ENCODE data around the gene ATP5ME.
"Not testable (repeated sequence)": the region's sequence is repeated elsewhere in the genome, so short reads cannot be mapped to it uniquely, and the experiment has no call there.

Gene ATP5ME, protein sequence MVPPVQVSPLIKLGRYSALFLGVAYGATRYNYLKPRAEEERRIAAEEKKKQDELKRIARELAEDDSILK

DNA sequence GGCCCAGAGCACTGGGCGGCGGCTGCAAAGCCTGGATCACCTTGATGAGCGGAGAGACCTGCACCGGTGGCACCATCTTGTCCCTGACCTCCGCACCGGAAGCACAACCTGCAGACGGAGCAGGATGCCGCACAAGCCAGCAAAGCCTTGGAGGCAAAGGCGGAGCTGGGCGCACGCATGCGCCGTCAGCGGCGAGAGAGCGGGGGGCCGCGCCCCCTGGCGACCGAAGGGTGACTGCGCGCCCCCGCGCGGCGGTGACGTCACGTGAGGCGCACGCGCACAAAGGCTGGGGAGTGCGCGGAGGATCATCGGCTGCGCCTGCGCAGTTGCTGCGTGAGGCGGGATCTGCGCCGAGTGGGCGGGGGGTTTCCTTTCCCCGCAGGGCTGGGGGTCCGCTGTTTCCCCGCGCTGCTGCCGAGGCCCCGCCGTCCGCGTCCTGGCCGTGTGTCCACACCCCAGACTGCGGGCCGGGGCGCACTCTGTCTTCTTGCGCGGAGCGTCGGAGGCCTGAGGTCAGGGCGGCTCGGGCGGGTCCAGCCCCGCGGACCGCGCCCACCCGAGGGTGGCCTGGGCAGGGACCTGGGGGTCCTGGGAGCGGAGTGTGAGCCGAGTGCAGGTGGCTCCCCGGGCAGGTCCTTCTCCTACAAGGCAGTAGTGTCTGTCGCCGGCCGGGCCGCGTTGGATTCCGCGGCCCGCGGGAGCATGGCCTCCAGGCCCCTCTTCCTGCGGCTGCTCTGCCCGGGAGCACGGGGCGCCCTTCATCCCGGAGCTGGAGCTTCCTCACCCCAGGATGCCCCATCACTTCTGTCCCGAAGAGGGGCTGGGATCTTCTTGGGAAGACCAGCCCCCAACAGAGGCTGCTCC lies at the start of gene ATP5ME, which contains the start of gene MYL5:
Gene ATP5ME, minus strand, starts transcription at position 105 of the 864 bp plus-strand sequence. Its CDS starts 29 bp downstream, at position 76.
Gene MYL5, plus strand, starts transcription at position 371 of the 864 bp plus-strand sequence. CDS start 3,485 bp downstream, outside the sequence.
- DNase-seq (ENCODE audit: extremely low read depth in 1 of 2, low read depth in 1 of 2): peak; percentile 94 to 98

DNA sequence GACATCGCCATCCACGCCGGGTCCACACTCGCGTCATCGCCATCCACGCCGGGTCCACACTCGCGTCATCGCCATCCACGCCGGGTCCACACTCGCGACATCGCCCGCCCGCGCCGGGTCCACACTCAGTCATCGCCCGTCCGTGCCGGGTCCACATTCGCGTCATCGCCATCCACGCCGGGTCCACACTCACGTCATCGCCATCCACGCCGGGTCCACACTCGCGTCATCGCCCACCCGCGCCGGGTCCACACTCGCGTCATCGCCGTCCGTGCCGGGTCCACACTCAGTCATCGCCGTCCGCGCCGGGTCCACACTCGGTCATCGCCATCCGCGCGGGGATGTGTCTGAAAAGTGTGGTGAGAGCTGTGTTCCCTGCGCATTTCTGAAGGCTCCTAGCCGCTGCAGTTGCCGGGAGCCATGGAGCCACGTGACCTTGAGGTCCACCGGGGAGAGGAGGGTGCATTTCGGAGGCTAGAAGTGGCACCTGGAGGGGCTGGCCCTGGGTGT lies 48.8 kb upstream of the ATP5ME start:
- no peak for DNase-seq (ENCODE audit: extremely low read depth in 1 of 2, low read depth in 1 of 2)

DNA sequence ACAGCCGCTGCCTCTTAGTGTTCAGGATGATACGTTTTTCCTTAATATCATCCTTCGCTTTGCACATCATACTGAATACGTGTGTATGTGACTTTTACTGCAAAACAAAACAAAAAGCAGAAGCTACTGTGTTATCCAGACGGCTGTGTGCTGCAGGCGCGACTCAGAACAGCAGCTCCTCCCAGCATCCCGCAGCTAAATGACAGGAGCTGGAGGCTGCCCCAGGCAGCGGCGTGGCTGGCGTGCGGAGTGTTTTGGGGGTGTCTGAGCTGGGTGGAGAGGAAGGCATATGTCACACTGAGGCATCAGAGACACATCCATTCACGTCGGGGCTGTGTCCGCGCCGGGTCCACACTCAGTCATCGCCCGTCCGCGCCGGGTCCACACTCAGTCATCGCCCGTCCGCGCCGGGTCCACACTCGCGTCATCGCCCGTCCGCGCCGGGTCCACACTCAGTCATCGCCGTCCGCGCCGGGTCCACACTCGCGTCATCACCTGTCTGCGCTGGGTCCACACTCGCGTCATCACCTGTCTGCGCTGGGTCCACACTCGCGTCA lies 48.2 kb upstream of the ATP5ME start:
- DNase-seq (ENCODE audit: extremely low read depth in 1 of 2, low read depth in 1 of 2): no peak

DNA sequence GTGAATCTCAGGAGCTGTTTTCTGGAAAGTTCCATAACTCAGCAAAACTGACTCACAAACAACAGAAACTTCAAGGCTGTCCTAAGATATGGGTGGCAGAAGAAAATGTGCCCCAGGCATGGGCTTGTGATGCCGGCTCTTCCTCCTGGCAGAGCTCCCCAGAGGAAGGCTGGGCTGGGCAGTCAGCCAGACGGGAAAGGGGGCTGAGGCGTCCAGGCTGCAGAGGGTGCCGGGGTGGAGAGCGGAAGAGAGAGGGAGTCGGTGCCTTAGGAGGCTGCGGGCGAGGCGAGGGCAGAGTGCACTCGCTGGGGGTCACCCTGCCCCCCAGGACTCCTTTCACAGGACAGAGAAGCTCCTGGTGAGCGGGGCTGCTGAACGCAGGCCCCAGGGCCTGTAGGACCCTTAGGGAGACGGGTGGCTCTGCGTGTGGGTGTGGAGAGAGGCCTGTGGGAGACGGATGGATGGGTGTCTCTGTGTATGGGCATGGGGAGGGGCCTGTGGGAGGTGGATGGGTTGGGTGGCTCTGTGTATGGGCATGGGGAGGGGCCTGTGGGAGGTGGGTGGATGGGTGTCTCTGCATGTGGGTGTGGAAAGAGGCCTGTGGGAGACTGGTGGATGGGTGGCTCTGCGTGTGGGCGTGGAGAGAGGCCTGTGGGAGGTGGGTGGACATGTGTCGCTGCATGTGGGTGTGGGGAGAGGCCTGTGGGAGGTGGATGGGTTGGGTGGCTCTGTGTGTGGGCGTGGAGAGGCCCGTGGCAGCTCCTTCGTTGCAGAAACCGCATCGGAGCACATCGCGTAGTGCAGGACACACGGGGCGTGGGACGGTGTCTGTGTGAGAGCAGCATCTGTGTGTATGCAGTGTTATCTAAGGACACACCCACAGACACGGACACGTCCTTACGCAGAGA lies 47.4 kb upstream of the ATP5ME start:
- DNase-seq (ENCODE audit: extremely low read depth in 1 of 2, low read depth in 1 of 2): no peak

DNA sequence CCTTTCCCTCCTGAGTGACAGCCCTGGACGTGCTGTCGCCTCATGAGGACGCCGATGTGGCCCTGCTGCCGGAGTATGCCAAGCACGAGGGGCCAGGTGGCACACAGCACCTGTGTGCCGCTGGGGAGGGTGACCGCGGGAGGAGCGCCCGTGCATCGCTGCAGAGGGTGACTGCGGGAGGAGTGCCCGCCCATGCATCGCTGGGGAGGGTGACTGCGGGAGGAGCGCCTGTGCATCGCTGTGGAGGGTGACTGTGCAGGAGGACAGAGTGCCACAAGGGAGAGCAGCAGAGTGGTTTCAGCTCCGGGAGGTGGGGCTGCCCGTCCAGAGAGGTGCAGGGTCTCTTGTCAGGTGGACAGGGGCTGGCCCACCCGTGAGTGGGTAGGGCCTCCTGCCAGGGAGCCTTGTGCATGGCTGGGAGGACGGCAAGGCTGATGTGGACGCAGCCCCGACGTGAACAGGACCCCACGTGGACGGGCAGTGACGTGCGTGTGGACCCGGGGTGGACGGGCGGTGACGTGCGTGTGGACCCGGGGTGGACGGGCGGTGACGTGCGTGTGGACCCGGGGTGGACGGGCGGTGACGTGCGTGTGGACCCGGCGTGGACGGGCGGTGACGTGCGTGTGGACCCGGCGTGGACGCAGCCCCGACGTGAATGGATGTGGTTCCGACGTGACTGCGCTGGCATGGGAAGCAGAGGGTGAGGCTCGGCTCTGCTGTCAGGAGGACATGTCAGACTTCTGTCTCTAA lies 46.2 kb upstream of the ATP5ME start:
- no peak for DNase-seq (ENCODE audit: extremely low read depth in 1 of 2, low read depth in 1 of 2)

DNA sequence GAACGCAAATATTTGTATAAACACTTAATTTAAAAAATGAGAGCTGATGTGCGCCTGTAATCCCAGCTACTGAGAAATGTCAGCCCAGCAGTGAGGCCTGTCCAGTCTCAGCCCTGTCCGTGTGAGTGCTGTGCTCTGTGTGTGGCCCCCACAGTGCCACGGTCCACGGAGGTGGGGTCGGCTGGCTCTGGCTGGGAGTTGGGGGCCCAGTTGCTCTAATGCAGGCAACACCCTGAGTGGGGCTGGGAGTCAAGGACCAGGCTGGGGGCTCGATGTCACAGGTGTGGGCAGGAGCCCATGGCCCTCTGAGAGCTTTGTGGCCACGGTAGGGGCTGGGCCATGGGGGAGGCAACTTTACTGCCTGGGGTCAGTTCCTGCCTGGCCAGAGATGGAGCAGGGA lies 44.4 kb upstream of the ATP5ME start:
- DNase-seq (ENCODE audit: extremely low read depth in 1 of 2, low read depth in 1 of 2): no peak

DNA sequence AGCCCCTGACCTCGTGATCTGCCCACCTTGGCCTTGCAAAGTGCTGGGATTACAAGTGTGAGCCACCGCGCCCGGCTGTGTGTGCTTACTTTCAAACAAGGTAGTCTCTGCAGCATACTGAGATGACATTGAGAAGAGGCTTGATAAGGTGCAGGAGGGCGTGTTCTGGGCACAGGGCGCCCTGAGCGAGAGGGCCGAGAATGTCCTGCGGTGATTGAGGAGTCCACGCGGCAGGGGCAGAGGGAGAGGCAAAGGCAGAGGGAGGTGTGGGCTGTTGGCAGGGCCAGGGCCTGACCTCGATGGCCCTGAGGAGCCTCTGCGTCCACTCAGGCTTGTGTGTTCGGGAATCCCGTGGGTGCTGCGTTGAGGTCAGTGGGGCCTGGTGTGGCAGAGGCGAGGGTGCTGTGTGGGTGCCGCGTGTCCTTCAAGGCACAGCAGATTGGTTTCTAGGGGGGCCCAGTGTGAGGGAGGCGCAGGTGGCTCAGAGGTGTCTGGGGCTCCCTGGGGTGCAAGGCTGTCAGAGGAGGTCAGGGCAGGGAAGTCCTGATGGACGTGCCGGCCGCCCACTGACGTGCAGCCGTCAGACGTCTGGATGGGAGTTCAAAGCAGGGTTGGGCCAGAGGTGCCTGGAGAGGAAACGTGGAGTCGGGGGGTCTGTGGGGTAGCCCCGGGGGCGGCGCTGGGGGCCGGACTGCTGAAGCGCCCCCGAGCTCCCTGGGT lies 43.7 kb upstream of the ATP5ME start:
- DNase-seq (ENCODE audit: extremely low read depth in 1 of 2, low read depth in 1 of 2): no peak

DNA sequence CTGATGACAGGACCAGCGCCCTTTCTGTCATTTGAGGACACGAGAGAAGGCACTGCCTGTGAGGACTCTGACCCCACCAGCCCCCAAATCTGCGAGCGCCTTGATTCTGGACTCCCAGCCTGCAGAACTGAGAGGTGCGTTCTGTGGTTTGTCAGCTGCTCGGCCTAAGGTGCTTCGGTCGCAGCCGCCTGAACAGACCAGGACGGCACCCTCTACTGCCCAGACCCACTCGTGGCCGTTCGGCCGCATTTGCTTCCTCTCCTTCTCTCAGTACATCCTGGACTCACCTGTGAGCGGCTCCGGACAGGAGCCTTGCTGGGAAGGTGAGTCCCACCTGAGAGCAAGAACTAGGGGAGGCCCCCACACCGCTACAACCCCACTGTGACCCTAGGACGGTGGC lies 40.0 kb upstream of the ATP5ME start:
- DNase-seq (ENCODE audit: extremely low read depth in 1 of 2, low read depth in 1 of 2): no peak

DNA sequence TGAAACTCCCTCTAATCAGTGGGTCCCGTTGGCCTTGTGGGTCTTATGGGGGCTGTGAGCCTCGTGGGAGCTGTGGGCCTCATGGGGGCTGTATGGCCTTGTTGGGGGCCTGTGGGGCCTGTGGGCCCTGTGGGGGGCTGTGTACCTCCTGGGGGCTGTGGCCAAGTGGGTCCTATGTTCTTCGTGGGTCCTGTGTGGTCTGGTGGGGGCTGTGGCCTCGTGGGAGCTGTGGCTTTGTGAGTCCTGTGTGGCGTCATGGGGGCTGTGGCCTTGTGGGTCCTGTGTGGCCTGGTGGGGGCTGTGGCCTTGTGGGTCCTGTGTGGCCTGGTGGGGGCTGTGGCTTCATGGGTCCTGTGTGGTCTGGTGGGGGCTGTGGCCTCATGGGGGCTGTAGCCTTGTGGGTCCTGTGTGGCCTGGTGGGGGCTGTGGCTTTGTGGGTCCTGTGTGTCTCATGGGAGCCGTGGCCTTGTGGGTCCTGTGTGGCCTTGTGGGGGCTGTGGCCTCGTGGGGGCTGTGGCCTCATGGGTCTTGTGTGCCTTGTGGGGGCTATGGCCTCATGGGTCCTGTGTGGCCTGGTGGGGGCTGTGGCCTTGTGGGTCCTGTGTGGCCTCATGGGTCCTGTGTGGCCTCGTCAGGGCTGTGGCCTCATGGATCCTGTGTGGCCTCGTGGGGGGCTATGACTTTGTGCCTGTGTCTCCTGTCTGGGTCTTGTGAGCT lies 39.0 kb upstream of the ATP5ME start:
- no peak for DNase-seq (ENCODE audit: extremely low read depth in 1 of 2, low read depth in 1 of 2)

DNA sequence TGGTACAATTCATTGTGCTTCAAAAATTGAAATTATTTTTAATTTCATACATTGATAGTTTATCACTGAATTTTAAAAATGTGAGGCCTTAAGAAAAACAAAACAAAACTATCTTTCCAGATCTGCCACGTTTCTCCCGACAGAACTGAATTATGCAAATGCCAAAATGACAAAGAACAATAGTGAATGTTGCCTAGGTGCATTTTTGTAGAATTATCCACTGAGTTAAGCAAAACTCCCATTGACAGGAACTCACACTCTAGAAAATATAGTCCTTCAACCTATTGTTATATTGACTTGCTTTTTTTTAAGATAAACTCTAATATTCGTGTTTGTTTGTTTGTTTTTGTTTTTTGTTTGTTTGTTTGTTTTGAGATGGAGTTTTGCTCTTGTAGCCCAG lies 38.0 kb upstream of the ATP5ME start:
- DNase-seq (ENCODE audit: extremely low read depth in 1 of 2, low read depth in 1 of 2): no peak

DNA sequence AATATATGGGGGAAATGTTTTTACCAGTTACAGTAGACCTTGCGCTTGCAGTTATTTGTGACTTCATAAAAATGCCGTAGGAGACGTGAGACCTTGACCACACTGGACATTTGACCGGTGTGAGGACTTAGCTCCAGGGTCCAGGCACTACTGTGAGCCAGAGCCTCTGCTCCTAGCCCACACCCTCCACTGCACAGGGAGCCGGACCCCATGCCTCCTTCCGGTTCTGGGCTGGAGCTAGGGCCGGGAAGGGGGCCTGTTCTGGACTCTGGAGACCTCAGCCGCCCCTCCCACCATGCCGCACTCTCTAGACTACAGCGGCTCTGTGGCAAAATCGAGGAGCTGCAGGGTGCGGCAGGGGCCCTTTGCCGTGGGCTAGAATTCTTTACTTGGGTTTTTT lies 36.8 kb upstream of the ATP5ME start:
- DNase-seq (ENCODE audit: extremely low read depth in 1 of 2, low read depth in 1 of 2): no peak

DNA sequence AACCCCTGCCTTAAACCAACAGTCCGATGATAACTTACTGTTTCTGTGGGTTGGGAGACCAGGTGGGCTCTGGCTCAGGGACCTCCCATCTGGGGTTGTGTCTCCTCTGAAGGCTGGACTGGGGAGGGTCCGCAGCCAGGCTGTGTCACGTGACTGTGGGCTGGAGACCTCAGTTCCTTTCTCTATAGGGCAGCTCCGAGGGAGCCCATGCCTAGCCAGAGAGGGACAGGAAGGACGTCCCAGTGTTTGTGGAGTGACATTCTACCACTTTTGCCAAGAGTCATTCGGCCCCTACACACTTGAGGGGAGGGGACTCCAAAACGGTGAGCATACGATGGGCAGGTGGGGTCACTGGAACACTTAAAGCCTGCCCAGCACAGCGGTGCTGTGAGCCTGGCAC lies 36.0 kb upstream of the ATP5ME start:
- no peak for DNase-seq (ENCODE audit: extremely low read depth in 1 of 2, low read depth in 1 of 2)

DNA sequence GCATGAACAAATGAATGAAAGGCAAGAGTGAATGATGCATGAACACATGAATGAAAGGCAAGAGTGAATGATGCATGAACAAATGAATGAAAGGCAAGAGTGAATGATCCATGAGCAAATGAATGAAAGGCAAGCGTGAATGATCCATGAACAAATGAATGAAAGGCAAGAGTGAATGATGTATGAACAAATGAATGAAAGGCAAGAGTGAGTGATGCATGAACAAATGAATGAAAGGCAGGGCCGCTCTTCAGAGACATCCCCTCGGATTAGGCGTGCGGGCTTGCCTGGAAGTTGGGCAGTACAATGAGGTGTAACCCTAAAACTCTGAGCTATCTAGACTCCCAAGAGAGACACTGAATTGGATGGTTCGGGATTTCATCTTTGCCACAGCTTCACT lies 35.3 kb upstream of the ATP5ME start:
- DNase-seq (ENCODE audit: extremely low read depth in 1 of 2, low read depth in 1 of 2): no peak

DNA sequence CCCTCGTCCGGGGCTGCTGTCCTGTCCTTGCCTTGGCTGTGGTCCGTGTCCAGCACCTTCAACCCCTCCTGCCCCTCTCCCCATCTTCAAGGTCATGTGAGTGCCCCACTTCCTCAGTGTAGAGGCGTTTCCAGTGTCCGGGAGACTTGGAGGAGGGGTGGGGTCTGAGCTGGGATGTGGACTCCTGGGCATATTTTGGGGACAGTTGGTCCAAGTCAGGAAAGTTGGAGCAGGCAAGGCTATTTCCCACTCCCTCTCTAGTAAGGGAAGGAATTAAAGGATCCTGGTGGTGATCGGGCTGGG lies 34.5 kb upstream of the ATP5ME start:
- DNase-seq (ENCODE audit: extremely low read depth in 1 of 2, low read depth in 1 of 2): no peak

DNA sequence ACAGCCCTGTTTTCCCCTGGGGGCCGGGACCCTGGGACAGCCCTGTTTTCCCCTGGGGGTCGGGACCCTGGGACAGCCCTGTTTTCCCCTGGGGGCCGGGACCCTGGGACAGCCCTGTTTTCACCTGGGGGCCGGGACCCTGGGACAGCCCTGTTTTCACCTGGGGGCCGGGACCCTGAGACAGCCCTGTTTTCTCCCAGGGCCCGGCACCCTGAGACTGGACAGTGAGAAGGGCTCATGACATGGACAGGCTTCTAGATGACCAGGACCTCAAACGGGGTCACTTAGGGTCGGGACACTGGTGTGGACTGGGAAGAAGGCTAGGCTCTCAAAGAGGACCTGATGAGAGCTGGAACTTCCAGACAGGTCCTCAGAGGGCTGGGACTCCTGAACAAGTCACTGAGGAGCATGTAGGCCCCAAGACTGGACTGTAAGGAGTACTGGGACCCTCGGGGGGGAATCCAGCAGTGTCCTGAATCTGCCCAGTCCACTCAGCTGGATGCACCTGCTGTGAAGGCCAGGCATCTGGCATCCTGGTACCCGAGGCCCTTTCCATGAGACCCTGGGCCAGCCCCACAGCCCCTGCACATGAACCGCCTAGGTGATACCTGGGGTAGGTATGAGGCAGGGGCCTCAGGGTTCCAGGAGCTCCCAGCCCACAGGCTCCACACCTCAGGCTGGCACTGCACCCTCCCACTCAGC lies 34.0 kb upstream of the ATP5ME start:
- no peak for DNase-seq (ENCODE audit: extremely low read depth in 1 of 2, low read depth in 1 of 2)

DNA sequence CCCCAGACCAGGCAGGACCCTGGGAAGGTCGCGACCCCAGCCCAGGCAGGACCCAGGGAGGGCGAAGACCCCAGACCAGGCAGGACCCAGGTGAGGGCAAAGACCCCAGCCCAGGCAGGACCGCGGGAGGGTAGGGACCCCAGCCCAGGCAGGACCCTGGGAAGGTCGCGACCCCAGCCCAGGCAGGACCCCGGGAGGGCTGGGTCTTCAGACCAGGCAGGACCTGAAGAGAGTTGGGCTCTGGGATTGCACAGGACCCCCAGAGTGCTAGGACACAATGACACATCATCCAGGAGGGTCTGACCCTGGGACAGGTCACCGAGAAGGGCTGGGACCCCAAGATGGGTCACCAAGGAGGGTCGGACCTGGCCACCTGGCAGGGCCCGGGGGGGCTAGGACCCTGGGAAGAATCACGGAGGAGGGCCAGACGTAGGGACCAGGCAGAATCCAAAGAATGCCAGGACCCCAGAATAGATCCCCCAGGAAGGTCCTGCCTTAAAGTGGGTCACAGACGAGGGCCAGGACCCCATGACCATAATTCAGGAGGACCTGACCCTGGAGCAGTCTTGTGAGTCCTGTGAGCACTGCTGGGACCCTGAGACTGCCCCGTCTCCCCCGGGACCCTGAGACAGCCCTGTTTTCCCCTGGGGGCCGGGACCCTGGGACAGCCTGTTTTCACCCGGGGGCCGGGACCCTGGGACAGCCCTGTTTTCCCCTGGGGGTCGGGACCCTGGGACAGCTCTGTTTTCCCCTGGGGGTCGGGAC lies 32.9 kb upstream of the ATP5ME start:
- DNase-seq (ENCODE audit: extremely low read depth in 1 of 2, low read depth in 1 of 2): no peak

DNA sequence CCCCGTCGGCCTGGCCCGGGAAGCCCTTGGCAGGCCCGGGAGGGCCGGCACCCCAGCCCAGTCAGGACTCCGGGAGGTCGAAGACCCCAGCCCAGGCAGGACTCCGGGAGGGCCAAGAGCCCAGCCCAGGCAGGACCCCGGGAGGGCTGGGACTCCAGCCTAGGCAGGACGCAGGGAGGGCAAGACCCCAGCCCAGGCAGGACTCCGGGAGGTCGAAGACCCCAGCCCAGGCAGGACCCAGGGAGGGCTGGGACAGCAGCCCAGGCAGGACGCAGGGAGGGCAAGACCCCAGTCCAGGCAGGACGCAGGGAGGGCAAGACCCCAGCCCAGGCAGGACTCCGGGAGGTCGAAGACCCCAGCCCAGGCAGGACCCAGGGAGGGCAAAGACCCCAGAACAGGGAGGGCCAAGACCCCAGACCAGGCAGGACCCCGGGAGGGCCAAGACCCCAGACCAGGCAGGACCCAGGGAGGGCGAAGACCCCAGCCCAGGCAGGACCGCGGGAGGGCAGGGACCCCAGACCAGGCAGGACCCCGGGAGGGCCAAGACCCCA lies 32.1 kb upstream of the ATP5ME start:
- DNase-seq (ENCODE audit: extremely low read depth in 1 of 2, low read depth in 1 of 2): not testable (repeated sequence)
